AG04450 (cell line): ENCODE data around the gene HTRA1. TPM values are rescaled to one million over a fixed set of nuclear protein-coding genes. Genes with fewer than 3 reads are reported as not detected.

Experiments
- CTCF ChIA-PET: fragments of 300-600, 350-600 bp; formaldehyde crosslinking; extraction: SDS; loops from one replicate; lab custom pipeline; 2022; ENCODE audit warnings: antibody characterized with exemption, inconsistent platforms; lab: Charles Lee
- POLR2A ChIA-PET: fragments of 350-600 bp; formaldehyde crosslinking; extraction: SDS; loops from one replicate; lab custom pipeline; 2021; ENCODE audit warnings: antibody characterized with exemption, inconsistent platforms; lab: Yijun Ruan, JAX
- DNase-seq: peaks from one replicate; pipeline ENCODE4 v3.0.0-alpha.2; 2011; ENCODE audit warnings: low read depth, low spot score
- H3K27ac ChIP-seq: one replicate; pipeline ENCODE4 v1.5.1; 2012; ENCODE audit warnings: low read depth, low read length, control low read depth
- H3K27me3 ChIP-seq: one replicate; pipeline ENCODE4 v1.6.0; 2012; ENCODE audit warnings: low read length; ENCODE audit not compliant: control insufficient read depth, insufficient read depth
- H3K4me3 ChIP-seq: 2 replicates; pipeline ENCODE4 v1.5.1; 2011; ENCODE audit warnings: mild to moderate bottlenecking, low read depth, low read length, control low read depth
- H3K9me3 ChIP-seq: 2 replicates; pipeline ENCODE4 v1.5.1; 2012; ENCODE audit warnings: low read length; ENCODE audit not compliant: control insufficient read depth, insufficient read depth
- CTCF ChIP-seq: IDR thresholded peaks from 2 replicates; pipeline ENCODE4 v1.5.1; 2011; ENCODE audit warnings: low read depth, low read length, control low read depth, inconsistent platforms
- polyA plus RNA-seq: library from polyadenylated mRNA; depleted of rRNA; stranded (reverse); fragments of >200 nt; gene quantifications from 2 replicates; pipeline ENCODE4 v1.2.3, GENCODE V29; 2011

HTRA1 gene
- polyA plus RNA-seq, 1 experiment: 187 TPM

GRCh38 chr10:122500726-122501125 is 39.4 kb downstream of the HTRA1 start:
- TF ChIP-seq CTCF: no peak
- POLR2A ChIA-PET: no interaction called here

GRCh38 chr10:122503012-122503411 is 41.7 kb downstream of the HTRA1 start:
- CTCF ChIA-PET: interaction anchor here (1.0 to 2.0 kb wide), 3 partner anchors 62 to 235 kb away, joined by 4 read pairs; no protein-coding TSS in a partner anchor
- H3K9me3 ChIP-seq: no peaks in the 10 kb centered on the region; the same call in 1 of the 2 replicates
- H3K27me3 ChIP-seq: no peaks in the 10 kb centered on the region
- H3K4me3 ChIP-seq: no peak overlapping the region
- POLR2A ChIA-PET: no interaction called here
- H3K27ac ChIP-seq: no peak overlapping the region
- DNase-seq: no peak
- no peak for TF ChIP-seq CTCF

More at GRCh38 chr10:122500726-122501125, 39.4 kb downstream of the HTRA1 start:
- no peak for DNase-seq
- Histone ChIP-seq H3K4me3 (no peak overlapping the region), H3K27me3 (no peaks in the 10 kb centered on the region), H3K27ac (no peak overlapping the region), H3K9me3 (no peaks in the 10 kb centered on the region; the same call in 1 of the 2 replicates)
- CTCF ChIA-PET: interaction anchor here (1.0 kb wide), 1 partner anchor 65 kb away, joined by 4 read pairs; no protein-coding TSS in a partner anchor

GRCh38 chr10:122503886-122504609 is 42.7 kb downstream of the HTRA1 start:
- Histone ChIP-seq H3K9me3 (no peaks in the 10 kb centered on the region; the same call in 1 of the 2 replicates), H3K27ac (no peak overlapping the region), H3K4me3 (no peak overlapping the region), H3K27me3 (no peaks in the 10 kb centered on the region)
- DNase-seq: no peak
- CTCF ChIA-PET: interaction anchor here (0.5 to 2.0 kb wide), 4 partner anchors 61 to 361 kb away, joined by 3 to 4 read pairs (median 4); no protein-coding TSS in a partner anchor
- no peak for TF ChIP-seq CTCF
- POLR2A ChIA-PET: interaction anchor here (1.1 kb wide), 1 partner anchor 9 kb away, joined by 4 read pairs; no protein-coding TSS in a partner anchor

- H3K27me3 ChIP-seq: no peaks in the 10 kb centered on the region
- no peak overlapping the region for H3K4me3 ChIP-seq
- no peak for TF ChIP-seq CTCF
- no peaks in the 10 kb centered on the region; the same call in 1 of the 2 replicates for H3K9me3 ChIP-seq
- ChIA-PET CTCF (interaction anchor here (0.5 to 2.0 kb wide), 5 partner anchors 61 to 362 kb away, joined by 3 to 4 read pairs (median 3); no protein-coding TSS in a partner anchor), POLR2A (interaction anchor here (0.6 to 1.1 kb wide), 2 partner anchors 10 to 43 kb away, joined by 3 to 4 read pairs; partner anchors contain the start of gene HTRA1)
- peak; percentile 84 for DNase-seq
- peak overlapping the region; percentile 21 for H3K27ac ChIP-seq
Measured at GRCh38 chr10:122504610-122504950, 43.2 kb downstream of the HTRA1 start.

GRCh38 chr10:122505011-122505410 is 43.7 kb downstream of the HTRA1 start:
- H3K27me3 ChIP-seq: no peaks in the 10 kb centered on the region
- CTCF ChIA-PET: interaction anchor here (0.5 to 1.2 kb wide), 3 partner anchors 60 to 237 kb away, joined by 3 to 4 read pairs (median 3); no protein-coding TSS in a partner anchor

More at GRCh38 chr10:122505011-122505410, 43.7 kb downstream of the HTRA1 start:
- no peak for TF ChIP-seq CTCF
- DNase-seq: no peak
- H3K27ac ChIP-seq: peak overlapping the region; percentile 21
- POLR2A ChIA-PET: interaction anchor here (0.6 to 1.1 kb wide), 2 partner anchors 10 to 44 kb away, joined by 3 to 4 read pairs; partner anchors contain the start of gene HTRA1
- no peak overlapping the region for H3K4me3 ChIP-seq
- H3K9me3 ChIP-seq: no peaks in the 10 kb centered on the region; the same call in 1 of the 2 replicates
